Fibroblast of villous mesenchyme (primary cell): ENCODE results near the gene STOX2. TPM values are rescaled to one million over a fixed set of nuclear protein-coding genes. Genes with fewer than 3 reads are reported as not detected.

Experiments used
- DNase-seq: peaks from one replicate; pipeline ENCODE4 v3.0.0-alpha.2; 2010; ENCODE audit warnings: low read depth
- H3K4me3 ChIP-seq: 2 replicates; pipeline ENCODE4 v1.5.1; 2011; ENCODE audit warnings: low read depth, mild to moderate bottlenecking, low read length
- total RNA-seq: library from RNA; depleted of rRNA; stranded (reverse); fragments of >200 nt; gene quantifications from 2 replicates; pipeline ENCODE4 v1.2.3, GENCODE V29; 2012
- TF ChIP-seq, protein P1 (sequence below): IDR thresholded peaks from 2 replicates; pipeline ENCODE4 v1.5.1; 2012; ENCODE audit warnings: low read depth, mild to moderate bottlenecking, low read length; ENCODE audit not compliant: insufficient read depth

The STOX2 gene
- total RNA-seq, 1 donor, result 0.43 TPM

DNA sequence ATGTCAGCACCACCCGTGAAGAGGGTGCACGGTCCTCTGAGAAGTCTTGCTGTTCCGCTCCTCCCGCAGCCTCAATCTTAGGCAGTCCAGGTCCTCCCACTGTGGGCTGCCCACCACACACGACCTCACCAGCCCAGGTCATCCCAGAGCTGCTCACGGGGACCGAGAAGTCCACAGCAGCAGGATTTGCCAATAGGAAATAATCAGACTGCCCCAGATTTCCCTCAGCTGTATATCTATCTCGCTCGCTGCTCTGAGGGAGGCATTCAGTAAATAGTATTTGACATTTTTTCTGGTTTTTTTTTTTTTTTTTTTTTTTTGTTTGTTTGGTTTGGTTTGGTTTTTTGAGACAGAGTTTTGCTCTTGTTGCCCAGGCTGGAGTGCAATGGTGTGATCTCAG lies 83.8 kb downstream of the STOX2 start:
- TF ChIP-seq, protein P1, sequence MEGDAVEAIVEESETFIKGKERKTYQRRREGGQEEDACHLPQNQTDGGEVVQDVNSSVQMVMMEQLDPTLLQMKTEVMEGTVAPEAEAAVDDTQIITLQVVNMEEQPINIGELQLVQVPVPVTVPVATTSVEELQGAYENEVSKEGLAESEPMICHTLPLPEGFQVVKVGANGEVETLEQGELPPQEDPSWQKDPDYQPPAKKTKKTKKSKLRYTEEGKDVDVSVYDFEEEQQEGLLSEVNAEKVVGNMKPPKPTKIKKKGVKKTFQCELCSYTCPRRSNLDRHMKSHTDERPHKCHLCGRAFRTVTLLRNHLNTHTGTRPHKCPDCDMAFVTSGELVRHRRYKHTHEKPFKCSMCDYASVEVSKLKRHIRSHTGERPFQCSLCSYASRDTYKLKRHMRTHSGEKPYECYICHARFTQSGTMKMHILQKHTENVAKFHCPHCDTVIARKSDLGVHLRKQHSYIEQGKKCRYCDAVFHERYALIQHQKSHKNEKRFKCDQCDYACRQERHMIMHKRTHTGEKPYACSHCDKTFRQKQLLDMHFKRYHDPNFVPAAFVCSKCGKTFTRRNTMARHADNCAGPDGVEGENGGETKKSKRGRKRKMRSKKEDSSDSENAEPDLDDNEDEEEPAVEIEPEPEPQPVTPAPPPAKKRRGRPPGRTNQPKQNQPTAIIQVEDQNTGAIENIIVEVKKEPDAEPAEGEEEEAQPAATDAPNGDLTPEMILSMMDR, result no peak
- DNase-seq, result no peak
- no peak overlapping the region for H3K4me3 ChIP-seq

DNA sequence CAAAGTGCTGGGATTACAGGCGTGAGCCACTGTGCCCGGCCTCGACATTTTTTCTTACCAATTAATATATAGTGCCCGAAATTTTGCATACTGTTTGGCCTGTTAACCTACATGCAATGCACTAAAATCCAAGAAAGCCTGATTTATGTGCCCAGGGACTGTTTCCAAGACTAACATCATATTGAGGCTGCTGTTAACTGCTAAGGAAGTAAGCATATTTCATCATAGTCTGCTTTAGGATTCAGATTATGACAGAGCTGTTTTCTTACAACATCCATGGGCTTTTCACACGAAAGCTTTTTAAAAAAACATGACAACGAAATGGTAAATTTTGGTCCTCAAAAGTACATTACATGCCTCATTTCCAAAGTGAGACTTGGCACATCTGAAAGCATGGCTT lies 84.4 kb downstream of the STOX2 start:
- H3K4me3 ChIP-seq, result no peak overlapping the region
- DNase-seq, result peak; percentile 81
- TF ChIP-seq, protein P1, result no peak

DNA sequence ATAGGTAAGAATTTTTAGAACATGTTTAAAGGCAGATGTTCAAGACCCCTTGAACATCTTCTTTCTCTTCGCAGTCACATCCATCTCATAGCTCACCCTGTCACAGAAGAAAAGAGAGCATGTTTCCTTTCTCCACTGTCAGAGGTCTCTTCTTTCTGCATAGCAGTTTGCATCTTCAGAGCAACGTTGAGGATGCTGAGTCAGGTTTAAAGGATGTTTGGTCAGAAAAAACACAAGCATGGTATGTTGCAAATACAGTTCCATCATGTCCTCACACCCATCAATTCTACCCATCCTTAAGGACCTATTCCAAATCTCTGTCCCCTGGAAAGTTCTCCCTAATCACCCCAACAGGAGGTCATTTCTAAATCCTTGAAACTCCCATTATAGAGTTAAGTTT lies 84.8 kb downstream of the STOX2 start:
- TF ChIP-seq, protein P1, result no peak
- DNase-seq, result no peak
- H3K4me3 ChIP-seq, result no peak overlapping the region

DNA sequence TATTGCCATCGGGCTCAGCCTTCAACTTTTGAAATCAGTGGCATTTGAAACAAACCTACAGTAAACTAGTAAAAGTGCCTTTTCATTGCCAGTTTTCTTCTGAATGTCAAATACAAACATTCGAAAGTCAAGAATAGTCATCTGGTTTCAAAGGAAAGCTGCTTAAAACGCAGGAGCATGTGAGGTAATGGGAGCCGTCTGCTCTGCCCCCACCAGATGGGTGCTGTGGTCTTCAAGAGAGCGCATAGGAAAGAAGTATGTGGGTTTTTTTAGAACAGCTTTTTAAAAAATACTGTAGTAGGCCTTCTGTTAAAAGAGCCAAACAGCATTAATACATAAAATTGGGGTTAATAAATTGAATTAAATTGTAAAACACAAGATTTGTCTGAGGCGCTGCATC lies 88.6 kb downstream of the STOX2 start:
- no peak for DNase-seq

DNA sequence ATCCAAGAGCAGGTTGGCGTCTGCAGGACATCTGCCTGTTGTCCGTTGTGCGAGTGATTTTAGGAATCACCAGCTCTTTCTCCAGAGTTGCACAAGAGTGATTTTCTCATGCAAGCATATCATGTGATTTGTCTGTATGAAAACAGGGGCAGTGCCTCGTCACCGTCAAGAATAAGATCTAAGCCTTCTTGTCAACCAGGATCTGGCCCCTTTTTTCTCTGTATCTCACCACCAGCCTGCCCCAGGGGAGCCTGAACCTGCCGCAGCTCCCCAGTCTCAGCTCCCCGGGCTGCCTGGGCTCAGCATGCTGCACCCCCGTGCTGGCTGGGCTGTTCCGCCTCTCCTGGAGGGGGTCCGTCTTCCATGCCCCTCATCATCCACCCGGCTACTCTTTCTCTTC lies 90.5 kb downstream of the STOX2 start:
- no peak overlapping the region for H3K4me3 ChIP-seq
- DNase-seq, result peak; percentile 21
- TF ChIP-seq, protein P1, result no peak

More for the DNA sequence above, 88.6 kb downstream of the STOX2 start:
- TF ChIP-seq, protein P1, result no peak
- H3K4me3 ChIP-seq, result no peak overlapping the region

DNA sequence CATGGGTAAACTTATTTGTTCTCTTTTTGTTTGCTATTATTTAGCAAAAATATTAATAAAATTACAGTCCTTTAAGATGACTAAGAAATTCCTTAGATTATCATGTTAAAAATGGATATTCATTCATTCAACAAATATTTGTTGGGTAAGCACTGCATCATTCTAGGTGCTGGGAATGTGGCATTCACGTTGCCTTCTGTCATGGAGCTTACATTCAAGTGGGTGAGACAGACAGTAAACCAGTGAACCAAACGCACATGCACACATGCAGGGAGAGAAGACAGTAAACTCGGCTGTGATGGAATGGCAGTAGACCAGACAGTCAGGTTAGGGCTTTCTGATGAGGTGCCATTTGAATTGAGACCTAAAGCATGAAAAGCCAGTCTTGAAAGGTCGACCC lies 91.8 kb downstream of the STOX2 start:
- peak; percentile 9 for DNase-seq
- TF ChIP-seq, protein P1, result no peak
- no peak overlapping the region for H3K4me3 ChIP-seq

DNA sequence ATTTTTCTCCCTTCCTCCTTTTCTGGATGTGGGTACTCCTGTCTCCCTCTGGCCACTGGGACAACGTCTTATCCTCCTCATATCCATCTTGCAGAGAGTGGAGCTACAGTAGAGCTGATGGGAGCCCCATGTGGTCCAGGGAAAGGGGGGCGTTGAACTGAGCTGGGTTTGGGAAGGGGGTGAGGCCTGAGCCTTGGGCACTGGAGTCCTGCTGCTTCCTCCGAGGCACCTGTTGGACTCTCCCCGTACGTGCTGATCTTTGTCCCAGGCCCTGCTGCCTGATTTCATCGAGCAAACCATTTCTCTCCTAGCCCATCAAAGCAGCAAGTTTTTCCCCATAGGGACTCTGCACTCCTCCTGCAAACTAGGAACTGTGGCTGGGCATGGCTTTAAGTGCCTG lies 94.3 kb downstream of the STOX2 start:
- TF ChIP-seq, protein P1, result no peak
- no peak for DNase-seq
- no peak overlapping the region for H3K4me3 ChIP-seq
